Measurements from ENCODE around the gene YIF1A. TPM values are rescaled to one million over a fixed set of nuclear protein-coding genes. Genes with fewer than 3 reads are reported as not detected.

YIF1A gene
- total RNA-seq, result 53.4 and 62.6 TPM in 2 replicates

- intact Hi-C loops (cut with micrococcal nuclease), result loop anchor here (1.0 to 2.0 kb wide), 4 partner anchors 21 to 177 kb away; partner anchors contain the start of genes PELI3 and RAB1B
- H3K9me3 Mint-ChIP-seq, result no peaks in the 10 kb centered on the region
- H3K27ac Mint-ChIP-seq, result peak within 1 kb of the TSS; percentile 90
Measured at GRCh38 chr11:66288671-66289547, at the start of gene YIF1A. TSS of gene YIF1A (minus strand) at chr11:66289143. CDS start at chr11:66288985, 158 bp downstream.

GRCh38 chr11:66337103-66337899, 48.4 kb upstream of the YIF1A start:
- no peak for ATAC-seq (ENCODE audit: low read depth)
- no peak for DNase-seq
- no peaks in the 10 kb centered on the region for H3K9me3 Mint-ChIP-seq
- intact Hi-C loops (cut with micrococcal nuclease), result no loop called here
- H3K4me3 Mint-ChIP-seq, result no peak overlapping the region
- peak overlapping the region; percentile 50 for H3K27ac Mint-ChIP-seq
- ChIA-PET CTCF (interaction anchor here (1.1 to 2.4 kb wide), 2 partner anchors 25 to 53 kb away, joined by 3 to 11 read pairs; no protein-coding TSS in a partner anchor), POLR2A (interaction anchor here (1.3 kb wide), 1 partner anchor 25 kb away, joined by 3 read pairs; no protein-coding TSS in a partner anchor)
- H3K4me1 Mint-ChIP-seq, result peaks cover 22% of the 10 kb centered on the region
- TF ChIP-seq CTCF (IDR thresholded peaks at IDR 0.05), result no peak
- H3K36me3 Mint-ChIP-seq (ENCODE audit: low read depth), result peaks cover 46% of the 10 kb centered on the region
- H3K27me3 Mint-ChIP-seq, result peaks cover 6% of the 10 kb centered on the region

More at GRCh38 chr11:66288671-66289547, at the start of gene YIF1A:
- TF ChIP-seq CTCF (IDR thresholded peaks at IDR 0.05), result no peak
- Mint-ChIP-seq H3K4me3 (peak within 1 kb of the TSS; percentile 89), H3K36me3 (ENCODE audit: low read depth) (peaks cover 19% of the 10 kb centered on the region), H3K4me1 (peaks cover 31% of the 10 kb centered on the region), H3K27me3 (peaks cover 17% of the 10 kb centered on the region)
- POLR2A ChIA-PET, result interaction anchor here (0.6 to 4.0 kb wide), 23 partner anchors 9 to 793 kb away, joined by 3 to 42 read pairs (median 6); partner anchors contain the start of genes BRMS1, CCDC85B, CD248 and CNIH2
- peak; percentile 93 for DNase-seq
- CTCF ChIA-PET, result interaction anchor here (0.7 to 1.7 kb wide), 3 partner anchors 23 to 244 kb away, joined by 3 to 10 read pairs (median 3); no protein-coding TSS in a partner anchor
- ATAC-seq (ENCODE audit: low read depth), result peak; percentile 95

- H3K27ac Mint-ChIP-seq, result peak within 1 kb of the TSS; percentile 50
- H3K36me3 Mint-ChIP-seq (ENCODE audit: low read depth), result peaks cover 38% of the 10 kb centered on the region
- ChIA-PET CTCF (interaction anchor here (2.4 kb wide), 1 partner anchor 25 kb away, joined by 11 read pairs; no protein-coding TSS in a partner anchor), POLR2A (interaction anchor here (1.8 kb wide), 2 partner anchors 19 to 24 kb away, joined by 5 to 9 read pairs; no protein-coding TSS in a partner anchor)
- intact Hi-C loops (cut with micrococcal nuclease), result no loop called here
- ATAC-seq (ENCODE audit: low read depth), result peak; percentile 78
- H3K27me3 Mint-ChIP-seq, result peaks cover 6% of the 10 kb centered on the region
- no peaks in the 10 kb centered on the region for H3K9me3 Mint-ChIP-seq
- H3K4me3 Mint-ChIP-seq, result peak within 1 kb of the TSS; percentile 78
- no peak for TF ChIP-seq CTCF (IDR thresholded peaks at IDR 0.05)
- peaks cover 22% of the 10 kb centered on the region for H3K4me1 Mint-ChIP-seq
- DNase-seq, result no peak
Measured at GRCh38 chr11:66336234-66337102, 47.5 kb upstream of the YIF1A start, which contains the start of gene RIN1. TSS of gene RIN1 (minus strand) at chr11:66336434. CDS start at chr11:66336402, 32 bp downstream.

GRCh38 chr11:66335531-66336233, 46.7 kb upstream of the YIF1A start:
- peaks cover 22% of the 10 kb centered on the region for H3K4me1 Mint-ChIP-seq
- no peak overlapping the region for H3K27ac Mint-ChIP-seq
- peak; percentile 29 for ATAC-seq (ENCODE audit: low read depth)
- H3K27me3 Mint-ChIP-seq, result peaks cover 6% of the 10 kb centered on the region
- CTCF ChIA-PET, result interaction anchor here (2.4 kb wide), 1 partner anchor 24 kb away, joined by 11 read pairs; no protein-coding TSS in a partner anchor
- intact Hi-C loops (cut with micrococcal nuclease), result no loop called here
- POLR2A ChIA-PET, result interaction anchor here (0.6 to 1.8 kb wide), 4 partner anchors 8 to 31 kb away, joined by 3 to 9 read pairs (median 4); no protein-coding TSS in a partner anchor
- no peaks in the 10 kb centered on the region for H3K9me3 Mint-ChIP-seq
- peak overlapping the region; percentile 78 for H3K4me3 Mint-ChIP-seq
- TF ChIP-seq CTCF (IDR thresholded peaks at IDR 0.05), result no peak
- H3K36me3 Mint-ChIP-seq (ENCODE audit: low read depth), result peaks cover 30% of the 10 kb centered on the region
- DNase-seq, result no peak

Data from activated B cell treated with CpG ODN at 0.5 μM for 24 hours (primary cell).